NCI-H82 (cell line): ENCODE results near the gene RNF8.
A peak's percentile ranks its signal among the peaks of the same experiment; 100 is the strongest.

Experiments
- DNase-seq: peaks from one replicate; lab custom pipeline; 2025; lab: John Stamatoyannopoulos, UW

Gene RNF8

GRCh38 chr6:37359039-37359438 lies 5.3 kb downstream of the RNF8 start:
- no peak for DNase-seq

DNA sequence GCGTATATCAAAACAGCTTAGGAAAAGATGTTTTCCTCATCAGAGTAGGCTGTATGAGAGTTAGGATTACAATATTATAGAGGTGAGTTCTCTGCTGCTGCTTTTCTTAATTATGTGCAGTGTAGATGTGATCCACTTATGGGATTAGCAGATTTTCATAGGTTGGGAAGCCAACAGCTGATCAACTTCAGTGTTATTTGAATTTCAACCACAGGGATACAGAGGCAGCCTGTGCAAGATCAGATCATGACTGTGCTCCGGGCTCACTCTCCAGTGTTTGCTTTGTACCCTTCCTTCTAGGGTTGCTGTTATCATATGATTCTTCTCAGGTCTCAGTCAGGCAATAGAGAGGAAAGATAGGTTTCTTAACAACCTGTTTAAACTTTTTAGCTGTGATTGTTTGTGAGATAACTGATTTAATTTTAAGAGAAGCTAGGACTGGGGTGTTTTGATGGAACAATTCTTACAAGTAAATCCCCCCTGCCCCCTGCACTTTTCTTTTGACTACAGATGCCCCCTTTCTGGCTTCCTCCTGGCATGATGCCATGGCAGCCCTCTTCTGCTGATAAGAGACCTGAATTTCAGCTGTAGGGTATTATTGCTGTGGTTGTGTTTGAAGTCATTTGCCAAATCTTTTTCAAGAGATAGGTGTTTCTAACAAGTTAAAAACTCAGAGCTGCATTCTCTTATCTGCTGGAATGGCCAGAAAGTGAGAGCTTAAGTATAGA lies 8.5 kb downstream of the RNF8 start:
- DNase-seq: peak; percentile 95

- peak; percentile 30 for DNase-seq
Measured at GRCh38 chr6:37365791-37366190, 12.0 kb downstream of the RNF8 start.

DNA sequence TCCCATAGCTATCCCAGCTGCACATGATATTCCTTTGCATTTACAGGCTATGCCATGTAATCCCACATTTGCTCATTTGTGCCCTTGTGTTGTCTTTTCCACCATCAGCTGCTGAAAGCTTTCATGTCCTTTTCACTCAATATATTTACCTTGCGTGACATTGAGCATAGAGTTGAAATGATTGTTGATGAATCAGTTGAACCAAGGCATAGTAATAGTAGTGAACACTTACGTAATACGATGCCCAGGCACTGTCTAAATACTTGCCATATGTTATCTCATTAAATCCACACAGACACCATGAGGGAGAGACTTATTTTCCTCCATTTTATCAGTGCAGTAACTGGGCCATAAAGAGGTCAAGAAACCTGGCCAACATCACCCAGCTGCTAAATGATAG lies 13.1 kb downstream of the RNF8 start:
- peak; percentile 47 for DNase-seq

DNA sequence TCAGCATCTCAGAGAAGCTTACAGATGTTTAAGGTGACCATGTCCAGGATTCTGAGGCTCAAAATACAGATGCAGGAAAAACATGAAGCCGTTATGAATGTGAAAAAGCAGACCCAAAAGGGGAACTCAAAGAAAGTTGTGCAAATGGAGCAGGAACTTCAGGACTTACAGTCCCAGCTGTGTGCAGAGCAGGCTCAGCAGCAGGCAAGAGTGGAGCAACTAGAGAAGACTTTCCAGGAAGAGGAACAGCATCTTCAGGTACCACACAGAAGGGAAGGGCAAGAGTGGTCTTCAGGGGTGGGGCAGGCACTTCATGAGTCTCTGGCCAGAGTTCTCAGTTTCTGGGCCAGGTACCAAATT lies 15.2 kb downstream of the RNF8 start:
- no peak for DNase-seq

GRCh38 chr6:37369321-37370201 lies 15.8 kb downstream of the RNF8 start:
- DNase-seq: no peak

- DNase-seq: no peak
Measured at GRCh38 chr6:37371154-37372083, 17.6 kb downstream of the RNF8 start.

DNA sequence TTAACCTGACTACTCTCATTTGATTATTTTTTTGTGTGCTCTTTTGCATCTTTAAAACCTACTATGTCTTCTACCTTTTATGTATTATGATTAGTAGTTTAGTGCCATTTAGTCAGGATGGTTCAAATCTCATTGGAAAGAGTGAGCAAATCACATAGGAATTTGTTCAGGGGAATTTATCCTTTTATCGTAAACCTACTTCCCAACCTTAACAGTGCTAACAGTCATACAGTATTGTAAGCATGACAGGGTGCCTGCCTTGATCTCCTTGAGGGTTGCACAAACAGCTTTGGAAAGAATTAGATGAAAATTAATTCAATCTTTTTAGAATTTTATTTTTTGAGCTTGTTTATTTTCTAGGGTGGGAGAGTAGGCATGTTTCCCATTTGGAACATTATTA lies 18.3 kb downstream of the RNF8 start:
- DNase-seq: no peak

DNA sequence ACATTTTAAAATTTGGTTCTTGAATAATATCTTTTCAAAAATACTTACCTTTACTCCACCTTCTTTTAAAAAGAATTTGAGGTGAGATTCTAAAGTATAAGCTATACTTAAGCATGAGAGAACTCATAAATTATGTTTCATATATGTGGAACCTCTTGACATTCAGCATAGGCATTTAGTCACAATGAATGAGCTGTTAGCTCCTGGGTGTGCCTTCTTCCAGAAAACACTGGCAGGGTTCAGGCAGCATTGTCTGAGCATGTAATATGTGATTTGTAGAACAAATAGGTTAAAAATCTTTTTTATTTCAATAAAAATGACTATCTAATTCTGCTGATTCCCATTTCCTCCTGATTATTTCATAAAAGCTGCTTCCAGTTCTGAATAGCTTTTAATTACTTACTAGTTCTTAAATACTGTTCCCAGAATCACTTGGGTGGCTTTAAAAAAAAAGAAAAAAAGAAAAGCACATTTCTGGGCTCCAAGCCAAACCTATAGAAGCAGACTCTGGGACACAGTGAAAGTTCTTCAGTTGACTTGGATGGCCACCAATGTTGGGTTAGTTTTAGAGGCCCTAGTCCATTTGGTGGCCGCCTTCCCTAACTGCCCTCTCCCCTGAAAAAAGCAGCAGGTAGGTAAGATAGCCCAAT lies 20.2 kb downstream of the RNF8 start:
- DNase-seq: no peak

DNA sequence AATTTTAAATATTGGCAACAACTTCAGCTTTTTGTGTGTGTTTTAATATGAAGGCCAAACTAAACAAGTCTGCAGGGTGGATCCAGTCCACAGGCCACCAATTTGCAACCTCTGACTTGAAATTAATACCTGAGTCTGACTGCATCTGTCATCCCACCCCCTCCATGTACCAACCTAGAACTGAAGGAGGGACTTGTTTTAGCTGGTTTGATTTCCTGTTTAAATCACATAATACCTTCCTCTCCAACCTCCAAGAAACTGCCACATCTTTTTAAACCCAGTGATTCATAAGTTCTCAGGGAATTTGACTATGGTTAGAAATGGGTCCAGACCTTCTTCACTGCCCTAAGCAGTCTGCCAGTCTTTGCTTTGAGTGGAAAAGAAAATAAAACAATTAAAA lies 21.6 kb downstream of the RNF8 start:
- no peak for DNase-seq

DNA sequence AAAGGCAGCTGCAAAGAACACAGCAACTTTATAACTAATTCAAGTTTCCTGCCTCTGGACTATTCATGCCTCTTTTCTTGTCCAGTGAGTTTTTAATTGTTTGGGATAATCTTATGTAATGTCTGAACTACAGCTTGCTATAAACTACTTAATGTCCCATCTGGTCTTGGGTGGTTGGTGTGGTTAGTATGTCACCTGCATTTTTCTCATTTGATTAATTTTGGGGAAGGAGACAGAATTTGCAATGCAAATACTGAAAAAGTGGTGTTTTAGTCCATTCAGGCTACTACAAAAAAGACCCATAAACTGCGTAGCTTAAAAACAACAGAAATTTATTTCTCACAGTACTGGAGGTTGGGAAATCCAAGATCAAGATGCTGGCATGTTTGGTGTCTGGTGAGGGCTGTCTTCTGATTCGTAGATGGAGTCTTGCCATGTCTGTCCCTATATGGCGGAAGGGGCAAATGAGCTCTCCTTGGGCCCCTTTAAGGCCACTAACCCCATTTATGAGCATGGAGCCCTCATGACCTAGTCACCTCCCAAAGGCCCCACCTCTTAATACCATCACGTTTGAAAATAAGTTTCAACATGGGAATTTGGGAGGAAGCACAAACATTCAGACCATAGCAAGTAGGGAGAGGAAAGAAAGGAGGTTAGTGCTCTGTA lies 22.4 kb downstream of the RNF8 start:
- no peak for DNase-seq

DNA sequence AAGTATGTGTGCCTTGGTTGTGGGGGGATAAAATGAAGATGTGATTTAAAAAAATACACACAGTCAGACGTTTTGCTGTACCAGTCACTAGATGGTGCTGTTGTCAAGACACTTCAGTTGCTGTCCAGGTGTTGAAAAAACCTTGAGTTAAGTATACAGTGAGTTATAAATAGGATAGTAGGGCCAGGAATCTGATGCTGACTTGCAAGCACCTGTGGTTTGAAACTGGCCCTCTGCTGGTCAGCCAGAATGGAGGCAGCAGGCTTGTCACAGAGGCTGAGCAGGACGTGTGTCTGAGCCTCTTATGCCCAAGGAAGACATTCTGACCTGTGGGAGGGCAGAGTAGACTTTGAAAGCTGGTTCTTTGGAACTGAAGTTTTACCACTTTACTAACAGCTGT lies 27.8 kb downstream of the RNF8 start:
- DNase-seq: peak; percentile 86

GRCh38 chr6:37382994-37383765 lies 29.4 kb downstream of the RNF8 start:
- no peak for DNase-seq

DNA sequence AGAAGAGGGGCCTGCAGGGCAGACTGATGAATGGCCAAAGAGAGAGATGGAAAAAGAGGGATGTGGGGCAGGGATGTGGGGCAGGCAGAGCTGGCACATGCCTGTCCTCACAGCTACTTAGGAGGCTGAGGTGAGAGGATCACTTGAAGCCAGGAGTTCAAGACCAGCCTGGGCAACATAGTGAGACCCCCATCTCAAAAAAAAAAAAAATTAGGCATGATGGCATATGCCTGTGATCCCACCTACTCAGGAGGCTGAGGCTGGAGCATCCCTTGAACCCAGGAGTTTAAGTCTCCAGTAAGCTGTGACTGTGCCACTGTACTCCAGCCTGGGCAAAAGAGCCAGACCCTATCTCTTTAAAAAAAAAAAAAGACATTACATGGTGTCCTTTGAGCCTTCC lies 34.8 kb downstream of the RNF8 start:
- no peak for DNase-seq

- no peak for DNase-seq
Measured at GRCh38 chr6:37389857-37390256, 36.1 kb downstream of the RNF8 start.

DNA sequence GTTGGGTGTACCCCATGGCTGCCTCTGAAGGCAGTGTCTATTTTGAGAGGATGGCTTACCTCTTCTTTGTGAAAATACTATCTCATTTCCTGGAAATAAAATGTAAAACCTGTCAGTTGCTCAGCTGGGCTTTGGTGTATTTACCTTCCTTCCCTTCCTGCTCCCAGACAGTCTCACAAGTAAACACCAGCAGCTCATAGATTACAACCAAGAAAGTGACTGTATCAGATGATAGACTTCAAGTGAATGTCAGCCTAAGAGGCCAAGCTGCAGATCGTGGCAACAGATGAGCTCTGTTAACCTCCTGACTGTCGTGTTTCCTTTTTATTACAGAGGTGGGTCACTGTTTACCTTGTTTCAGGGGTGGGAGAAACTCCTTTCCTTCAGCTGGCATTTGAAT lies 37.3 kb downstream of the RNF8 start:
- DNase-seq: no peak

- DNase-seq: no peak
Measured at GRCh38 chr6:37392821-37393220, 39.0 kb downstream of the RNF8 start.

- DNase-seq: no peak
Measured at GRCh38 chr6:37393381-37393929, 39.7 kb downstream of the RNF8 start.

- DNase-seq: no peak
Measured at GRCh38 chr6:37396571-37397180, 42.9 kb downstream of the RNF8 start.

GRCh38 chr6:37399131-37399530 lies 45.3 kb downstream of the RNF8 start:
- DNase-seq: no peak
